Ecto neural progenitor cell (in vitro differentiated cells): ENCODE data around the gene EEF2K.

Source experiments
- DNase-seq: peaks from one replicate; pipeline ENCODE4 v3.0.0-alpha.2; 2018; ENCODE audit warnings: low spot score

Gene EEF2K

GRCh38 chr16:22252317-22252716 lies 46.2 kb downstream of the EEF2K start:
- DNase-seq, result no peak

- no peak for DNase-seq
These were observed 47.2 kb downstream of the EEF2K start for GRCh38 chr16:22253272-22253671.

GRCh38 chr16:22255335-22255734 lies 49.3 kb downstream of the EEF2K start:
- no peak for DNase-seq

- no peak for DNase-seq
These were observed 51.4 kb downstream of the EEF2K start for GRCh38 chr16:22257440-22257839.

- DNase-seq, result no peak
These were observed 54.4 kb downstream of the EEF2K start for GRCh38 chr16:22260490-22260889.

- no peak for DNase-seq
These were observed 56.4 kb downstream of the EEF2K start for GRCh38 chr16:22262460-22262859.

GRCh38 chr16:22264786-22265185 lies 58.7 kb downstream of the EEF2K start:
- DNase-seq, result no peak

GRCh38 chr16:22265351-22265750 lies 59.3 kb downstream of the EEF2K start:
- no peak for DNase-seq

GRCh38 chr16:22266546-22266945 lies 60.5 kb downstream of the EEF2K start:
- no peak for DNase-seq

- no peak for DNase-seq
These were observed 61.7 kb downstream of the EEF2K start for GRCh38 chr16:22267764-22268163.

- no peak for DNase-seq
These were observed 64.4 kb downstream of the EEF2K start for GRCh38 chr16:22270525-22270924.

- DNase-seq, result no peak
These were observed 67.0 kb downstream of the EEF2K start for GRCh38 chr16:22272870-22273650.

- no peak for DNase-seq
These were observed 68.8 kb downstream of the EEF2K start for GRCh38 chr16:22274916-22275315.

- no peak for DNase-seq
These were observed 72.6 kb downstream of the EEF2K start for GRCh38 chr16:22278441-22279230.

- DNase-seq, result no peak
These were observed 76.3 kb downstream of the EEF2K start for GRCh38 chr16:22282254-22282892.

- no peak for DNase-seq
These were observed 78.6 kb downstream of the EEF2K start for GRCh38 chr16:22284637-22285036.

GRCh38 chr16:22285080-22285479 lies 79.0 kb downstream of the EEF2K start:
- DNase-seq, result no peak

- DNase-seq, result no peak
These were observed 84.9 kb downstream of the EEF2K start for GRCh38 chr16:22291020-22291419.

- no peak for DNase-seq
These were observed 85.8 kb downstream of the EEF2K start for GRCh38 chr16:22291860-22292318.

- DNase-seq, result no peak
These were observed 86.2 kb downstream of the EEF2K start for GRCh38 chr16:22292320-22292719.

- no peak for DNase-seq
These were observed 87.3 kb downstream of the EEF2K start for GRCh38 chr16:22293137-22294106.
